GM12891 (cell line): ENCODE data around the gene APBA3.

Experiments used
- POLR2A ChIP-seq: IDR thresholded peaks from 2 replicates; pipeline ENCODE4 v1.6.1; 2011; ENCODE audit warnings: low read depth, low read length, control low read depth
- TAF1 ChIP-seq: IDR thresholded peaks from 2 replicates; pipeline ENCODE4 v1.6.1; 2011; ENCODE audit warnings: low read depth, low read length, control low read depth

DNA sequence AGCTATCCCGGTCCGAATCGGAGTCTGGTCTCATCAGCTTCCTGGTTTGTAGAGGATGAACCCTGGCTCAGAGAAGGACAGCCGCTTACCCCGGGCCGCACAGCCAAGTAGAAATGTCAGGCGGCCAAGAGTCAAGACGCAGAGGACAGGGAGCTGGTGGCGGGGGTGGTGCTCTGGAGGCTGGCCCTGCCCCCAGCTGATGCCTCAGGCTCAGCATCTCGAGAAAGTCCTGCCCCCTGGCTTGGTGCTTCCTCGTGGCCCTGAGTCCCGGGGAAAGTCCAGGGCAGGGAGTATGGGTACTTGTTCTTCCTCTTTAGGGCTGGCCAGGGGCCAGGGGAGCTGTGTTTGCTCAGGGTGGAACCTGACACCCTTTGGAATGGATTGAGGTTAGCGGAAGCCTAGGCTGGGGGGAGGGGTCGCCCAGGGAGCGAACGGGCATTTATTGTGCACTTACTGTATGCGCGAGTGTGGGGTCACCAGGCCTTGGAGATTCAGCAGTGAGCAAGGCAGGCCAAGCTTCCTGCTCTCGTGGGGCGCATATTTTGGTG is 51.2 kb downstream of the APBA3 start:
- TF ChIP-seq POLR2A, result no peak
- no peak for TF ChIP-seq TAF1
